GM08714 (cell line): Measurements from ENCODE around the gene OR5A1.

Experiments
- H3K4me3 ChIP-seq: fragments of 200-500 bp; sonication (Bioruptor generic); 2 replicates; pipeline ENCODE4 v1.5.1; 2014; ENCODE audit warnings: mild to moderate bottlenecking, low read length, inconsistent platforms
- ZNF274 ChIP-seq: IDR thresholded peaks from 2 replicates; pipeline ENCODE4 v1.6.1; 2012; ENCODE audit warnings: mild to moderate bottlenecking, low read depth, low read length

OR5A1 gene

DNA sequence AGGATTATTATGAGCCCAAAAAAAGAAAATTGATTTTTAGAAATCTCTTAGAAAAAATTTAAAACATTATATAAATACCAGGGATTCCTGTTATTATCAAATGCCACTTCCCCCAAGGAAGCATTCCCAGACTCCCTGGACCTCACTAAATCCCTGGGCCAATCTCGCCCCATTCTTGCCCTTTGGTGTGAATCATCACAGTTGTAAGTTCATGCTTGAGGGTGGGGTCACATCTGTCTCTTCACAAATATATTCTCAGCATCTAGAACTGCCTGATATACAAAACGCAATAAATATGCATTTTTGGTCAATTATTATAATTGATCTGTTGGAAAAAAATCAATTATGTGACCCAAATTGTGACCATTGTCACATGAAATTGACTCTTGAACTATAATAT, 12.2 kb downstream of the OR5A1 start:
- no peak for TF ChIP-seq ZNF274
- H3K4me3 ChIP-seq = no peak overlapping the region

DNA sequence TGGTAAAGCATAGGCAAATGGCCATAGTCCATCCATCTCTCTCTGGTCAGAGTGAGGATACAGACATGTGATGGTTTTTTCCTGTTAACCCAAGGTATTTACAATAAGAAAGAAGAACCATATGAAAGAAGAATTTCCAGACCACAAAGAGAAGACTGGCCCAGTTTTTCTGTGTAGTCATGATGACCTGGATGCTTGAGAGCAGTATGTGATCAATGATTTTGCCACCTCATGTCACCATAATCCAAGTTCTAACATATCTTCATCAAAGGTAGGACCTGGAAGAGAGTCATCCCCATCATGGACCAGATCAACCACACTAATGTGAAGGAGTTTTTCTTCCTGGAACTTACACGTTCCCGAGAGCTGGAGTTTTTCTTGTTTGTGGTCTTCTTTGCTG, 20.4 kb downstream of the OR5A1 start, which contains the start of gene OR4D6:
TSS of gene OR4D6 (plus strand) at position 301 of the 400 bp plus-strand sequence. CDS start at position 301, 0 bp downstream.
- H3K4me3 ChIP-seq = no peak within 1 kb of the TSS
- TF ChIP-seq ZNF274 = no peak

DNA sequence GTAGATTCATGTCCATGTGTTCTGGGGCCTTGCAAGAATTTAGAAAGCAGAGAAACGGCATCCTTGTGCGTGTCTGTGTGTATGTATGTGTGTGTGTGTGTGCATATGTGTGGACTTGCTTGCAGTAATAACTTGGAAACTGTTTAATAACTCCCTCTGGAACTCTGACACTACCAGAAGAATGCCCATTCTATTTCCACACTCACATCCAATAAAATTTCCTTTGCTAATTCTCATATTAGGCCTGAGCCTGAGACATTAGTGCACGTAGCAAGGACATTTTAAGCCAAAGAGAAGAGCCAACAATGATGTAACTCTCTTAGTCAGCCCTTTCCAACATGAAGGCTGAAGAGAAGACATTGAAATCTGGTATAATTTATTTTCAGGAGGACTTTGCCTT, 23.6 kb downstream of the OR5A1 start:
- H3K4me3 ChIP-seq = no peak overlapping the region
- no peak for TF ChIP-seq ZNF274

DNA sequence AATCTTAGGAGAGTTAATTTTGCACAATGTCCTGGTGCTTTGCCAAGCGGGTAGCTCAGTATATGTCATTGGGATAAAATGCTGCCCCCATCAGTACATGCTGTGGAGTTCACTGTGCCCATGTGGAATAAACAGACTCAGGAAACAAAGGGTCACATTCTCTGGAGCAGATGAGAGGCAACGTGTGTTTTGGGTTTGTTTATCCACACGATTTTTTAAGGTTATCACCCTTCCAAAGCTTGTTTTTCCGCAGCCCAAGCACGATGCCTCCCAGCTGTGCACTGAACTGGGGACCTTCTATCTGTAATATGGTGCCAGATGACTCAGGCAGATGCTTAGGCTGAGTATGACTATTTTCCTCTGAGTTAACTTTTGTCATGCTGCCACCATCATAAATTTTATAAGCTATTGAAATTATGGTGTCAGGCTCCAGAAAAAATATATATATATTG, 26.9 kb downstream of the OR5A1 start:
- no peak for TF ChIP-seq ZNF274
- no peak overlapping the region for H3K4me3 ChIP-seq

DNA sequence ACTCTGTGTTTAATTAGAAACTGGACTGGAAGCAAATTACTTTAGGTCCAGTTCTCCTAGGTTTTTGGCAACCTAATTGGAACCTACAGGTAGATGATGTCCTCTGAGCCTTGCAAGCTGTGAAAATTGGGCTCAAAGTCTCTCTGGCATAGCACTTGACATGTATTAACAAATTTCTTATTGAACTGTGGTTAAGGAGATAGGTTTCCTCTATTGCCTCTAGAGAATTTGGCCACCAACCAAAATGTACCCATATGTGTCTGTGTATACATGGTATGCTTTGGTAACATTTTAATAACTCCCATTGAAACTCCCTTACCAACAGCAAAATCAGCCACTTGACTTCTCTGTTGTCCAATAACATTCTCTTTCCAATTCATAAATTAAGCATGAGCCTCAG, 36.7 kb downstream of the OR5A1 start, which contains the start of gene OR4D10:
TSS of gene OR4D10 (plus strand) at position 301 of the 400 bp plus-strand sequence. CDS start 4,115 bp downstream, outside the sequence.
- TF ChIP-seq ZNF274 = no peak
- H3K4me3 ChIP-seq = no peak within 1 kb of the TSS

DNA sequence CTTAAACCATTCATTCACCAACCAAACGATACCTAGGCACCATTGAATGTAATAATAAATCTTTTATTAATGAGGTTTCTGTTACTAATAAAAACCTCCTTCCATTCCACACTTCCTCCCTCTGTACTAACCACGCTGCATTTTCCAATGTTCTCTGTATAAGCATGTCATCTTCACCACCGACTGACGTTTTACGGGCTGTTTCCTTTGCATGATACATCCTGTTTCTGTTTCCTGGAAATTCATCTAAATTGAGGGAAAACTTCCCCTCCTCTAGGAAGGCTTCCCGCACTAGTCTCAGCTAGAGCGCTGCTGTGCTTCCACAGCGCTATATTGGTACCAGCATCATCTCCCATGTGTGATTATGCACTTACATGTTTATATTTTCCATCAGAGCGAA, 38.9 kb downstream of the OR5A1 start:
- no peak overlapping the region for H3K4me3 ChIP-seq
- no peak for TF ChIP-seq ZNF274

DNA sequence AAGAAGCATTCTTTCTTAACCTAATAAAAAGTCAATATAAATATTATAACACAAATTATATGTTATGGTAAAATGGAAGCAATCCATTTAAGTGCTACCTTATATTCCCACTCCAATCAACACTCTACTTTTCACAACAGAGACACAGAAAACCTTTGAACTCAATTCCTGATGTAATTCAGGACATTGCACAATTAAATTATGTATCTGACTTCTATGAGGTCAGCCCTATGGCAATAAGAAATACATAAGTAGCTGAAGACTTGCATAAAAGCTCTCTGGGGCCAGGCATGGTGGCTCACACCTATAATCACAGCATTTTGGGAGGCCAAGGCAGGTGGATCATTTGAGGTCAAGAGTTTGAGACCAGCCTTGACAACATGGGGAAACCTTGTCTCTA, 43.6 kb downstream of the OR5A1 start:
- no peak for TF ChIP-seq ZNF274
- no peak overlapping the region for H3K4me3 ChIP-seq

DNA sequence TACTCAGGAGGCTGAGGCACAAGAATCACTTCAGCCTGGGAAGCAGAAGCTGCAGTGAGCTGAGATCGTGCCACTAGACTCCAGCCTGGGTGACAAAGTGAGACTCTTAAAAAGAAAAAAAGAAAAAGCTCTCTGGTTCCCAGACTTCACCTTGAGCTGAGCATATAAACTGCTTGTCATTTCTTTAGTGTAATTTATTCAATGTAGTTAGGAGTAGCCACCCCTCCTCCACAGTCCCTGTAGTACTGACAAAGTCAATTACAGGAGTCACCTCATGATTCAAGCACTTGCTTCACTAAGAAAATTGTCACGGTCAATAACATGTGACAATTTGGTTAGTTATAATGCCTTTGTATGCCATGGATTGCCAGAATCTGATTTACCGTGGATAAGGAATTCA, 44.1 kb downstream of the OR5A1 start:
- no peak overlapping the region for H3K4me3 ChIP-seq
- no peak for TF ChIP-seq ZNF274
